Activated CD4-positive, alpha-beta T cell treated with anti-CD3 and anti-CD28 coated beads, Interleukin-2, Interleukin-6, amounts not matched to agents 100 ng/mL and 50 ng/mL, durations not matched to agents 16 hours and 8 hours (primary cell): ENCODE measurements around the gene IFT172.
"Not testable (repeated sequence)": the region's sequence is repeated elsewhere in the genome, so short reads cannot be mapped to it uniquely, and the experiment has no call there.

Experiments
- DNase-seq: peaks from one replicate; pipeline ENCODE4 v3.0.0-alpha.2; 2020

Gene IFT172

GRCh38 chr2:27492557-27492956, 3.0 kb upstream of the IFT172 start:
- DNase-seq = no peak

DNA sequence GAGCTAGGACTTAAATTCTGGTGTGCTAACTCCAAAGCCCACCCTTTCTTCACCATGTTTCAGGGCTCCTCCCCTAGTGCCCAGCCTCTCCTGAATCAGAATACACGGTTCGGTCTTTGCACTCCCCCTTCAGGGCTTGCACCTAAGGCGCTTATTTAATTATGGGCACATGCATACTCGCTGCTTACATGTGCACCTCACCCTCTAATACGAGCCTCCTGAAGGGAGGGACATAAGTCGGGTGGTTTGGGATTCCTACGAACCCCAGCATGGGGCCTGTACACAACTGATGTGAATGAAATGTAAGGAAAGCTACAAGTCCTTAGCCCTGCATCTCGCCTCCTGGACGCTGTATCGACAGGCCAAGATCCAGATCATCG, 435 bp downstream of the IFT172 start:
- no peak for DNase-seq

DNA sequence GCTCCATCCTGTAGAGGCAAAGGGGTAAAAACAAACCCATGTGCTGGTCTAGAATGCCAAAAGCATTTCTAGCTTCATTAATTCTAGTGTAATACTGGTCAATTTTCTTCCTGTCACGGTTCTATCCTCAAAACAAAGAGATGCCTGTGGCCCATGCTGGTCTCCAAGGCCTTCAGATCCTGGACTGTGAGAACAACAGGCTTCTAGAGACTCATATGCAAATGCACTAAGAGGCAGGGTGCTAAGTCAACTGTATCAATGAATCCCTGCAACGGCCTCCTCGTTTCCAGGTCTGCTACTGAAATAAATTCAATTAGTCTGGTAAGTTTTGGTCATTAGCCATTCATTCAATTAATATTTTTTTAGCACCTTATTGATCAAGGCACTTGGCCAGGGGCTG, 4.0 kb downstream of the IFT172 start:
- no peak for DNase-seq

DNA sequence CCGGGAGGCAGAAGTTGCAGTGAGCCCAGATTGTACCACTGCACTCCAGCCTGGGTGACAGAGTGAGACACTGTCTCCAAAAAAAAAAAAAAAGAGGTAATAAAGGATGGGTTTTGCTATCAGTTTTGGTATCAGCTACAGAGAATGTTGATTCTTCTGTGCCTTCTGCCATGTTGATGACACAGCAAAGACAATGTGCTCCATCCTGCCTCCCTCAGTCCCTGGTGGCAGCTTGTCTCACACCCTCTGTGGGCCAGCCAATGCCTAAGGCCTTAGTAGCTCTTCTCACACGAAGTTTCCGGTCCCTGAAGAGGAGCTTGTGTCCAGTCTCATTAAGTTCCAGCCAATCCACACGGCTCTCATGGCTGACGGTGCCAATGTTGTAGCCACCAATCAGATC, 17.6 kb downstream of the IFT172 start:
- no peak for DNase-seq

DNA sequence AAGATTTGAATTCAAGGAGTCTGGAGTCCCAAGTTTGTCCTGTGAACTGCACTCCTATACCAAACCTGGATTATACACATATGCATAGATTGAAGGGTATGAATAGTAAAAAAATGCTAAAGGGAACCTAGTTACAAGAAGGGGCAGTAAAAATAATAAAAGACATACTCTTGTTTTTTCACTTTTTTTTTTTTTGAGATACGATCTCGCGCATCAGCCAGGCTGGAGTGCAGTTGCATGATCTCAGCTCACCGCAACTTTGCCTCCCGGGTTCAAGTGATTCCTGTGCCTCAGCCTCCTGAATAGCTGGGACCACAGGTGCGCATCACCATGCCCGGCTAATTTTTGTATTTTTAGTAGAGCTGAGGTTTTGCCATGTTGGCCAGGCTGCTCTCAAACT, 25.1 kb downstream of the IFT172 start:
- no peak for DNase-seq

GRCh38 chr2:27461118-27461517, 28.4 kb downstream of the IFT172 start:
- no peak for DNase-seq

- DNase-seq = no peak
Measured at GRCh38 chr2:27453968-27454367, 35.6 kb downstream of the IFT172 start.

- DNase-seq = peak; percentile 24
Measured at GRCh38 chr2:27451095-27451494, 38.4 kb downstream of the IFT172 start.

DNA sequence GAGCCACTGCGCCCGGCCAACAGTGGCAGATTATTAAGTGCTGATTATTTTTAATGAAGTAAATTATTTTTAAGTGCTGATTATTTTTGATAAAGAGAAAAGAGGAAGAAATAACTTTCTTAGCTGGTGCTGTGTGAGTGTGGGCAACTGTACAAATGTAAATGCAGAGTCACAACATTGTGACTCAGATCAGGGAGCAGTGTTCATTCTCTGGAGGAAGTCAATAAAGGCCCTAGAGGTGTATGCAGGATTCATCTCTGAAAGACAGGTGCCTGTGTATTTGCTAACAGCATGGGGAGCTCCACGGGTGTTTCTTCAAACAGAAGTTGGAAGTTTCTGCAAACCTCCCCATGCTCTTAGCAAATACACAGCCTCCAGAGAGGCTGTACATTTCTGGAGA, 41.2 kb downstream of the IFT172 start:
- no peak for DNase-seq

DNA sequence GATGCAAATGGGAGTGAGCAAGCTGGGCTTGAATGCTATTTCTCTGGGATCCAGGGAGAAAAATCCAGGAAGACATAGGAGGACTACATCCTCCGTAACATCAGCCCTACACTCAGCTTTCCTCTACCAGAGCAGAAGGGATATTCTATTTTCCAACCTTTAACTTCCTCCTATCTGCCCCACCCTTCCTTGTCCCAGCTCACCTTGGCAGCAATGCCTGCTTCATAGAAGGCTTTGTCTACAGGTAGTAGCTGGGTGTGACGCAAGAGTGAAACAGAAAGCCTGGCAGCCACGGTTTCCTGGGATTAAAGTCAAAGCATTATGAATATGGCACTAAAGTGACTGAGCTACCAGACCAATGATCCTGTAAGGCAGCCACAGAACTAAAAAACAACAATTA, 43.5 kb downstream of the IFT172 start:
- peak; percentile 8 for DNase-seq

- DNase-seq = no peak
Measured at GRCh38 chr2:27445615-27446014, 43.9 kb downstream of the IFT172 start.

DNA sequence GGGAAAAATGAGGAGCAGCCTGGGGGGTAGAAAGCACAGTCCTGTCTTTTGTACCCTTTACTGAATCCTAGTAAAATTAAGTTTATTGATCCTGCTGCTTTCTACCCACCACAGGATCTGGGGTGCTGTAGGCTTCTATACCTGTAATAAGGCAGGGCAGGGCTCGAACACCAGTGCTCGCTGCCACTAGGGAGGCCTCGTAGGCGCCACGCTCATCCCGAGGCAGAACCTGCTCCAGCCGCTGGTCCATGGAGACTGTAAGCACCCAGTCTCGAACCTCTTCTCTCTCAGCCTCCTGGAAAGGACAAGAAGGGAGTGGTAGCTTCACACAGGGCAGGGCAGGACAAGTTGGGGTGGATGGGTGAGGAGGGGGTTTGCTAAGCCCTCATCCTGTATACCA, 44.4 kb downstream of the IFT172 start:
- no peak for DNase-seq

DNA sequence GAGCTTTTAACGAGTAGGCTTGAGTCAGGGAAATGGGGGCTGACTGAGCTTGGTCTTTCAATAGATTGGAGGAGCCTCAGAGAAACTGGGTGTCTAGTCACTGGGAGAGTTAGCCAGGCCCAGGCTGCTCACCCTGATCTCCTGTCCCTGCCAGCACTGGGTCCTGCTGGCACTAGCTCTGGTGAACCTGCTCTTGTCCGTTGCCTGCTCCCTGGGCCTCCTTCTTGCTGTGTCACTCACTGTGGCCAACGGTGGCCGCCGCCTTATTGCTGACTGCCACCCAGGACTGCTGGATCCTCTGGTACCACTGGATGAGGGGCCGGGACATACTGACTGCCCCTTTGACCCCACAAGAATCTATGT, 46.6 kb downstream of the IFT172 start:
- DNase-seq = no peak

- DNase-seq = peak; percentile 27
Measured at GRCh38 chr2:27441958-27442919, 47.3 kb downstream of the IFT172 start, which contains the start of gene KRTCAP3. Gene KRTCAP3, plus strand, starts transcription at chr2:27442381. Its CDS starts 32 bp downstream, at chr2:27442413.

DNA sequence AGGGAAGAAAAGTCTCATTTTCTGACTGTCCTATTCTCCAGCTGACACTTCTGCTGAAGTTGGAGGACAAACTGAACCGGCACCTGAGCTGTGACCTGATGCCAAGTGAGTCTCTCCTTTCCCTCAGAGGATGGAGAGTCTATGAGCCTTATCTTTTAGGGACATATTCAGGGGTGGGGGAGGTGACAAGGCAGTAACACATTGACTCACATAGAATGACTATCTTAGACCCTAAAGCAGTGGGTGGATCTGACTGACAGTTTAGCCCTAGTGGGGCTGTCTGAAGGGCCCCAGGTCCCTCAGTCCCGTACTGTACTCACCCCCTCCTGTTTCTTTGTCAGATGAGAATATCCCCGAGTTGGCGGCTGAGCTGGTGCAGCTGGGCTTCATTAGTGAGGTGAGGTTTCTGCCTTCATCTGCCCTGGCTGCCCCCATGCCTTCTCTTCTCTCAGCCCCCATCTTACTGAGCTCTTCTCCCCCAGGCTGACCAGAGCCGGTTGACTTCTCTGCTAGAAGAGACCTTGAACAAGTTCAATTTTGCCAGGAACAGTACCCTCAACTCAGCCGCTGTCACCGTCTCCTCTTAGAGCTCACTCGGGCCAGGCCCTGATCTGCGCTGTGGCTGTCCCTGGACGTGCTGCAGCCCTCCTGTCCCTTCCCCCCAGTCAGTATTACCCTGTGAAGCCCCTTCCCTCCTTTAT, 48.2 kb downstream of the IFT172 start:
- DNase-seq = no peak

GRCh38 chr2:27435628-27436027, 53.9 kb downstream of the IFT172 start:
- DNase-seq = no peak

GRCh38 chr2:27431395-27431794, 58.1 kb downstream of the IFT172 start:
- DNase-seq = peak; percentile 66

GRCh38 chr2:27428978-27429541, 60.5 kb downstream of the IFT172 start:
- DNase-seq = peak; percentile 88

DNA sequence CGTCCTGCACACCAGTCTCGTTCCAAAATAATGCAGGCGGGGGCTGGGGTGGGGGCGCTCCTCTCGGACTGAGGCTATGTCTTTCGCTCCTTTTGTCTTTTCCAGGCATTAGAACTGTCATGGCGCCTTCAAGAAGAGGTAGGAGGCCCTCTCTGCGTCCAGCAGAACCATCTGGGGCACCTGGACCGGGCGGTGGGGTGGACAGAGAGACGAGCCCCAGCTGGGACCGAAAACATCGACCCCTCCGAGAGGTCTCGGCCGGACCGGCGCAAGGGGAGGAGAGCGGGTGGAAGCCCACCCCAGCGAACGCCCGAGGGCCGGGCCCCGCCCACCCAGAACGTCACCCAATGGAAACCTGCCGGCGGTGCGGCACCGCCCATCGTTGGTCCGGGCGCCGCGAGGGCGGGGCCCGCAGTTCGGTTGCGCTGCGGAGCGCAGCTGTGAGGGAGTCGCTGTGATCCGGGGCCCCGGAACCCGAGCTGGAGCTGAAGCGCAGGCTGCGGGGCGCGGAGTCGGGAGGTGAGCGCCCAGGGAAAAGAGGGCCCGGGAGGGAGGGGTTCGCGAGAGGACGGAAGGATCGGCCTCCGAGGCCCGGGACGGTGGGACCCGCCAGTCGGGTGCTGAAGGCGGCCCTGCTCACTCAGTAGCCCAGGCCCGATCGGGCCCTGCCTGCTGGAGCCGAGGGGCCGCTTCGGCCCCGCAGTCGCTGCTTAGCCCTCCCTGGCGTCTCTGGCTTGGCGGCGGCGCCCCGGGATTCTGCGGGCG, 61.1 kb downstream of the IFT172 start, which contains the start of gene NRBP1:
NRBP1 (plus strand) TSS at position 419 of the 765 bp plus-strand sequence. CDS start 4,643 bp downstream, outside the sequence.
- peak; percentile 95 for DNase-seq

DNA sequence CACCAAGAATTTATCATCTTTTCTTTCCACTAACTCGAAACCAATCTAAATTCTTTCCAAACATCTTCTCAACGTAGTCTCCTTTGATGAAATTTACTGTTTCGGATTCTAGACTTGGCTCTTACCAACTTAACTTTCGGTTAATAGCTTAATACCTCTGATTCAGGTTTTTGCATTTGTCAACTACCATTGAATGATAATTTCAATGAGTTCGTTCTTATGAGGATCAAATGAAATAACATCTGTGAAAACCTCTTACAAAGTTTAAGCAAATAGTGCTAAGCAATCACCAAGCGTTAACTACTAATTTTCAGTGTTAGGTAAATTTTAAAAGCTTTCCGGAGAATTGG, 61.7 kb downstream of the IFT172 start:
- DNase-seq = no peak

GRCh38 chr2:27425039-27425438, 64.5 kb downstream of the IFT172 start:
- not testable (repeated sequence) for DNase-seq

DNA sequence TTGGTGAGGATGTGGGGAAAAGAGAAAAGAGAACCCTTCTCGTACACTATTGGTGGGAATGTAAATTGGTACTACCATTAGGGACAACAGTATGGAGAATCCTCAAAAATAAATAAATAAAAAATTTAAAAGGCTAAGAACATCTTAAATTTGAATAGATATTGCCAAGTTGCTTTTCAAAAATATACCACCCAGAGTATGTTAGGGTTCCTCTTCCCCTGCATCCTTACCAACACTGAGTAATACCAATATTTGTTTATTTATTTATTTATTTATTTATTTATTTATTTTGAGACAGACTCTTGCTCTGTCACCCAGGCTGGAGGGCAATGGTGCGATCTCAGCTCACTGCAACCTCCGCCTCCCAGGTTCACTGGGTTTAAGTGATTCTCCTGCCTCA, 66.6 kb downstream of the IFT172 start:
- no peak for DNase-seq

DNA sequence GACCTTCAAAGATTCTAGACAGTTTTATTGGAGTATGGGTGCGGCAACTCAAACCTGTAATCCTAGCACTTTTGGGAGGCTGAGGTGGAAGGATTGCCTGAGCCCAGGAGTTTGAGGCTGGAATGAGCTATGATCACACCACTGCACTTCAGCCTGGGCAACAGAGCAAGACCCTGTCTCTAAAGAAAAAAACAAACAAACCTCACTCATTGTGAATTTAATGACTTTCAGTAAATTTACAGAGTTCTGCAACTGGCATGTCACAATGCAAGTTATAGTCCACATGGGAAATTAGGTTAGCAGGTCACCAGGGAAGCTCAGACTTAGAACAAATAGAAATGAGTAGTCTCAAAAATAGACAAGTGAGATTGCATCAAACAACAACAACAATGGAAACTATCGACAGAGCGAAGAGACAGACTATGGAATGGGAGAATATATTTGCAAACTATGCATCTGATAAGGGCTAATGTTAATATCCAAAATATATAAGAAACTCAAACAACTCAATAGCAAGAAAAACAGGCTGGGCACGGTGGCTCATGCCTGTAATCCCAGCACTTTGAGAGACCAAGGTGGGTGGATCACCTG, 67.8 kb downstream of the IFT172 start:
- DNase-seq = no peak
